DMS153 (cell line): Measurements from ENCODE around the gene PDCD4.

Source experiments
- DNase-seq: peaks from one replicate; lab custom pipeline; 2025; lab: John Stamatoyannopoulos, UW

The PDCD4 gene

DNA sequence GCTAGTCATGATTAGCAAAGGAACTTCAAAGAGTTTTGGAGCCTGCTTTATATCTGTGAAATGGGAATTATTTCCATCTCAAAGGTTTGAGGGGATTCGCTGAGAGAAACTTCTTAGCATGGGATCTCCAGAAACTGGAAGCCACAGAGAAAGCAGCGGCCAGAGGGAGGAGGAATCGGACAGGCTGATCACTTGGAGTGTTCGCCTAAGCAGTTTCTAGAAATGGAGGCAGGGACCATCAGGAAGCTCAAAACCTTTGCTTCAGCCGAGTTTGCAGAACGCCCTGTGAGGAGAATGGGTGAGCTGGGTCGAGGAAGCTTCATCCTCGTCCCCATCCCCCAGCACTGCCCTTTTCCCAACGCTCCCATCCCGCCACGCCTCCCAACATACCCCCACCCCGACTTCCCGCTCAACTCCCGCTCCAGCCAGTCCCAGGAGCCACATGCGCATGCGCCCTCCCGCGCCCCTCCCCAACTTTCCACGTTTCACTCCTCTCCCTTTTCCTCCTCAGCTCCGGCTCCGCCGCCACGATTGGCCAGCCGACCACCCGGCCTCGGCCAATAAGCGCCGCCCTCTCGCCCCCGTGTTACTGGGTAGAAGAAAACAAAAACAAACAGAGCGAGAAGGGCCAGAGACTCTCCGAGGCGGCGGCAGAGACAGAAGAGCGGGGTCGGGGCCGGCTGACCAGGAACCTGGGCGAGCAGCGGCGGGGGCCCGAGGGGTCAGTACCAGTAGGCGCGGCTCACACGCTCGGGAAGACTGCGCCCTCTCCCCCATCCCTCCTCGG, at the start of gene PDCD4:
TSS of gene PDCD4 (plus strand) at position 631 of the 787 bp plus-strand sequence. CDS start 4,100 bp downstream, outside the sequence.
- peak; percentile 98 for DNase-seq

DNA sequence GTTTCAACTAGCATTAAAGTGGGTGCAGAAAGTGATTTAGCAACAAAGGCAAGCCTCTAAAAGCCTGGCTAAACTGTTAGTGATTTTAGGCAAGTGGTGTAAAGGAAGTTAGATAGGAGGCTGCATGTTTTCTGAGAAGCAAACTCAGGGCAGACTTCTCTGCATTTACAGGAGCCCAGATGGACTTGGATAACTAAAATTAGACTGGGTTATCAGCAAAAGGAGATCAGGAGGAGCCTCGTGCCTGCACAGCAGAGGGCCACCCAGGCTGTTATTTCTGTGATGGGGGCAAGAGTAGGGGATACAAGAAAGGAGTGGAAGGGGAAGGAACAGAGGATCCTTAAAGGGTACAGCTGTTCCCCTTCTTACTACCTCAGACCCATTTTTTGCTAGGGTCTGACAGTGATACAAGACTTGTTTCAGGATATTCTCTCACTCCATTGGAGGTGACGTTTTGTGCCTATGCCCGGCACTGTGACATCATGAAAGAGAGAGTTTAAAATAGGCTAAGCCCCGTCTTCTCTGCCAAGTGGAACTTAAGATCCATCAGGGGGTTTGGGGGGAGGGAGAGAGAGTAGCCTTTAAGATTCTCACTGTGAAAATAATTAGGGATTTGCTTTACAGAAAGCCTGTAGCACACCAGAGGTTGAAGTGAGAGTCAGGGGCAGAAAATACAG, 49.6 kb upstream of the PDCD4 start:
- DNase-seq, result no peak

DNA sequence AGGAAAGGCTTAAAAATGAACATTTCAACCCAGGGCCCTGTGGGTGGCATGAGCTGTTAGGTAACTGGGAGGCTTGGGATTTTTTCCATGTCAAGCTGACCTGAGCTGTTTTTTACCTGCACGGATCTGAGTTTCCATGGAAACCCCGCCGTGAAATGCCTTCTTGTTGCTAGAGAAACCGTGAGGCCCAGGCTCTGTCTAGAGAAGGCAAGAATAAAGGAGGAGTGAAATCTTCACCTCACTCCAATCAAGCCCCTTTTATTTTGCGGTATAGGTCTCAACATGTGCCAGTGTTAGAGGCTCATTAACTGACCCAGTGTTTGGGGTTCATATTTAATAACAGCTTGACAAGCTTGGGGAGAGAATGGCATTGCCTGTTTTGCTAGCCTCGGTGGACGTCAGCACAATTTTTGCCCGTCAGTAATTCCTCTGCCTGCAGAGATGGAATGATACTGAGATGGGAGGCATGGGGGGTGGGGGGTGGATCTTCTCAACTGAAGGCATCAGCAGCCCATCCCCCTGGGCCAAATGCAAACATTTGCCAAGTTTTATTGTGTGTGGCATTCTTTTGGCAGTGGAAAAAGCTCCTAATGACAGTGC, 48.9 kb upstream of the PDCD4 start:
- DNase-seq, result no peak

DNA sequence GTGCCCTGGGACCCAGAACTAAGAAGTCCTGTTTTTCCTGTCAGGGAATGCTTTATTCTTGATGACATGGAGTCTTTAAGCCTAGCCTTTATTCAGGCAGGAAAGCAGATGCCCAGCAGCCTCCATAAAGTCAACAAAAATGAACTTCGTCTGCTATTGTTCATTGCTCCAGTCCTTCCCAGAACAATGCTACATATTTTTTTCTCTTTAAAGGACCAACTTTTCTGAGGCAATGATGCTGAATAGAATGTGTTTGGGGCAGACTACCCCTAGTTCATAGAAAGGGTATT, 47.6 kb upstream of the PDCD4 start:
- DNase-seq, result no peak

DNA sequence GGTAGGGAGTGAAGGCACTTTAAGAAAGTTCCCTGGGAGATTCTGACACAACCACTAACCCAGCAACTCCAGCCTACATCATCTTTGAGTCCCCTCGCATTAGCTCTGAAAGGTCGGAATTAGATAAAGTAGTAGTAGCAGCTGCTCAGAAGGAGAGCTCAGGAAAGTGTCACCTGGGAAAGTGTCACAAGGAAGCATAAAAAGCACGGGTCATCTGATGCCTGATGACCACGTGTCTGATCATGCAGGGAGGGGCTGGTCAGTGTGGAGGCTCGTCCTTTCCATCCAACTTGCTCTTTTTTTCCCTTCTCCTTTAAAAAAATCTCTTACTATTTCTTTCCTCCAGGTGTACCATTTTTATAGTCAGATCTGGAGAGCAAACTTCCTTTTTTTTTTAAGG, 47.1 kb upstream of the PDCD4 start:
- no peak for DNase-seq

DNA sequence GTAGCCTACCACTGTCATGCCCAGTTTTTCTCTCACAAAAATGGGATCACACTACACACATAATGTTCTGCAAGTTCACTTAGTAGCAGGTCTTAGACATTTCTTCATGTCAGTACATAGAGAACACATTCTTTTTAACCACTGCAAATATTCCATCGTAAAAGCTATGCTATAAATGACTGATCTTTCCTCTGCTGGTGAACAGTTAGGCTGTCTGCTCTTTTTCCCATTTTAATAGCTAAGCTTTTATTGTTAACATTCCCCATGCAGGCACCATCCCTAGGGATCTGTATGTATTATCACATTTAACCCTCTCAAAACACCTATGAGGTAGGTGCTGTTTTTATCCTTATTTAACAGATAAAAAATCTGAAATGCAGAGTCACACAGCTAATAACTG, 46.2 kb upstream of the PDCD4 start:
- DNase-seq, result no peak

DNA sequence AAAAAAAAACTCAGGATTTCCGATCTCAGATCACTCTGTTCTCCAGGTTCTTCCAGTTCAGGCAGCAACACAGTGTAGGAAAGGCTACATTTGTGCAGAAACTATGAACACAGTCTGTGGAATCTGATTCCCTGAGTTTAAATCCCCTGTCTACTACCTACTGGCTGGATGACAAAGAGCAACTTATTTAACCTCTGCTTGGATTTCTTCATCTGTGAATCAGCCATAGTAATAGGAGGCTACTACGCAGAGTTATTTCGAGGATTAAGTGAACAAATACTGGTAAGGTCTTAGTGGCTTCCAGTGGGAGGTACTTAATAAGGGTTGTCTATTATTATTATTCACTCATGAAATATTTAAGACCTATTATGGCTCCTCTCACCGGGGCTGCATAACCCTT, 44.3 kb upstream of the PDCD4 start:
- DNase-seq, result no peak

DNA sequence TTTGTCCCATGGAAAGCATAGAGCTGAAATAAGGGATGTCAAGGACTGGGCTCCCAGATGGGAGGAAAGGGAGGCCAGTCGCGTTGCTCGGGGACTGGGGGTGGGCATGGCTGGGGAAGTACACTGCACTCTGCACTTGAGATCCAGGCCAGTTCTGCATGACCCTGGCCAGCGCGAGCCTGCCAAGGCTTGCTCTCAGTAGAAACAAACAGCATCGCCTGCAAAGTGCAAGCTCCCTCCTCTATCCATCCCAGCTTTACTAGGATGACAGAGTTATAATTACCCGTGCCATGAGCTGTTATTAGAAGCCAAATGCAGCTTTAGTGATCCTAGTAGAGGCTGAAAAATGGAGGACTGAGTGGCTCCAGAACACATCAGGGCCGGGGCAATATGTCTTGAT, 43.9 kb upstream of the PDCD4 start:
- no peak for DNase-seq

DNA sequence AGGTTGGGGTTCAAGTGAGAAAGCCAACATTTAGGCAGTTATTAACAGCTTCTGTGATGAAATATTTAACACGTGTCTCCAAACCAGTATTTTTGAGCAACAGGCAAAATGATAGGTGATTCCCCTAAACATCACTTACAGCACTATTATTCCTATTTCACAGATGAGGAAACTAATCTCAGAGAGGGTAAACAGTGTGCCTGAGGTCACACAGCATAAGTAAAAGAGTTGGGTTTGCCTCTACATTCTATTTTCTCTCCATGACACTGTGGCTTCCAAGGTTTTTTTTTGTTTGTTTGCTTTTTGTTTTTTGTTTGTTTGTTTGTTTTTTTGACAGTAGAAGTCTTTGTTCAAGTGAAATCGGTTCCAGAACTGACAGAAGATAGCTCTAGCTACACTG, 43.2 kb upstream of the PDCD4 start:
- DNase-seq, result no peak

DNA sequence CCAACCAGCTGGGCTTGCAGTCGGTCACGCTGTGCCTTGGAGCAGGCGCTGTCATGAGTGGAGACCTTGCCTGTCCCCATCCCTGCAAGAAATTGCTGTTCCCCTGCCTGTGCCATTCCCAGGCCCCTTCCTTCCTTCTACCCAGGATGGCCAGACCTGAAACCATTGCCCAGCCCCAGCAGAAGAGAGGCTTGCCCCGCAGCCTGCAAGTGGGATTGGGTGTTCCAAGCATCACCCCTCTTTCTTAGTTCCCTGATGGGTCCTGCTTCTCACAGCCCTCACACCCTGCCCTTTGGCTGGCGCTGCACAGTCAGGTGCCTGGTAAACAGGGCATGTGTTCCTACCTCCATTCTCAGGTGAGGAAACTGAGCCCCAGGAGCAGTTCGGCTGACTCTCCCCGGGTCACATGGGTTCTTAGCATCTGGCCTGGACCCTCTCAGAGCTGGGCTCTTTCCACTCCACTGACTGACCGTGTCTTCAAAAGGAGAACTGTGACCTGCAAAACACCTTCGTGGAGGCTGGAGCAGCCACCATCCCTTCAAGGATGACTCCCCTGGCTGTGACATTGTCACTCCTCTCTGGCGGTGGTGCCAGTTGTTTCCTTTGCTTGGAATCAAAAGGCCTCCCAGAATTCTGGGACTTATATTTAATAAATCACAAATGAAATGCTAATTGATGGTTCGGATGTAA, 41.9 kb upstream of the PDCD4 start:
- no peak for DNase-seq

DNA sequence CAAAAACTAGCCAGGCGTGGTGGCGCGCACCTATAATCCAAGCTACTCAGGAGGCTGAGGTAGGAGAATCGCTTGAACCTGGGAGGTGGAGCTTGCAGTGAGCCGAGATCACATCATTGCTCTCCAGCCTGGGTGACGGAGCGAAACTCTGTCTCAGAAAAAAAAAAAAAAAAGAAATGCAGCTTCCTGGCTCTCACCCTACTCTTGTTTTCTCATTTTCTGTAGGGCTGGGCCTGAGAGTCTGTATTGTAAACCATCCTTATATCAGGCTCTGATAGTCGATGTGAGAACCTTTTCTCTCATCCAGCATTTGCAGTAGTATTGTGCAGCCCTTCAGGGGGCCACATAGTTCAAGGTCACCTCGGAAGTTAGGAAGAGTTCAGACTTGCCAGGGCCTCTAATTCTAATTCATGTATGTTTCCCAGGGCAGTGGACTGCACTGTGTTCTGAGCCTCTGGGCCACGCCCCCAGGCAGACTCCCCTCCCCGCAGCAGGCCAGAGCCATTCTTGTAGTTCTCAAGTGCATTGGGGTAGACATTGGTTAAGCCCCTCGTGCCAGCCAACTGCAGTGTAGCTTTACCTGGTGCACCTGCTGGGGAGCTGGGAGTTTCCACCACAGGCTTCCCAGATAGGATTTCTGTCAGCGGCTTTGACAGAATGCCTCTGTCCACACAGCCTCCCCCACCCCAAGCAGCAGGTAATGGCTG, 38.3 kb upstream of the PDCD4 start:
- no peak for DNase-seq

DNA sequence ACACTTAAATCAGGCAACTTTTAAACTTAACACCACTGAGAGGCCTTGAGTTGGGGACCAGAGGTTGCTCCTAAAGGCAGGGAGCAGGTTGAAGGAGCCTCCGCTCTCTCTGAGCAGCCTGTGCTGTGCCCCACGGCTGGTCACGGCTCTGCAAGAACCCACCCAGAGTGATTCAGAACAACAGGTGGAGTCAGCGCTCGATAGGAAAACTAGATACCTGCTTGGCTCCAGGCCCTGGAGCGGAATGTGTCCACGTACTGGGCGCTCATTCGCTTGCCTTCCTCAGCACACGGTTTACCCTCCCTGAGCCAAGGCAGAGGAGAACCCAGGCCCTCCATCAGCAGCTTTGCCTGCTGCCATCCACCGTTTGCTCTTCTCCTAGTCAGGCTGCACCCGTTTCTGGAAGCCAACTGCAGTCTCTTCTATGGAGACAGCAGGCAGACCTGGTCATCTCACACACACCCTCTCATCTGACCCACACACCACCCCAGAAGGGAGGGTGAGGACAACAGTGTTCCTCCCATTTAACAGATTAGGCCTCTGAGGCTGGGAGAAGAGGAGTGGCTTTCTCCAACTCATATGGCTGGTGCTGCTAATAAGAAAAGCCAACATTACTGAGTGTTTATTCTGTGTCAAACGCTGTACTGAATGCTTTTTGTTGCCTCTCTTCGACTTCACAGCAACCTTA, 37.6 kb upstream of the PDCD4 start:
- peak; percentile 71 for DNase-seq

DNA sequence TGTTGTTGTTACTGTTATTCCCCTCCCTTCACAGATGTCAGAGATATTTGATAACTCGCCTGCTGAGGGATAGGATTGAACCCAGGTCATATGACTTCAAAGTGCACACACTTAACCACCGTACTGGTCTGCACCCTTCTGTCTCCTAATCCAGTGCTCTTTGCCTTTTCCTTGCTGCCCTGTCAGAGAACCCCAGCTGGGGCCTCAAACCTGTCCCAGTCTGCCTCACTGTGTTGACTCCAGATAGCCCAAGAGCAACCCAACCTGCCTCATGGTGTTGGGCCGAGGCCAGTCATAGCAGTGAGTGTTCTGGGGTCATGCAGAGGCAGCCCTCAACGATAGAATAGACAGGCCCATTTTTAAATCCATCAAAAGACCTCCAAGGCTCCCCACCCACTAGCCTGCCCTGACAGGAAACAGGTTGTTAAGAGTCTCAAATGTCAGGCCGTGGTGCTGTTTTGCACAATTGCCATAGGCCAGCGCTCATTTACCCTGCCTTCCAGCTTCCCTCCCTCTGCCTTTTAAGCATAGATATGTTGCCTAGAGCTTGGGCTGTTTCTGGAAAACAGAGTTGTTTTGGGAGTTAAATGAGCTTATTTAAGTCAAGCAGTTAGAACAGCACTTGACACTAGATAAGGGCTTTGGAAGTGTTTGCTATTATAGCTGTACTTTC, 37.0 kb upstream of the PDCD4 start:
- DNase-seq, result peak; percentile 91

DNA sequence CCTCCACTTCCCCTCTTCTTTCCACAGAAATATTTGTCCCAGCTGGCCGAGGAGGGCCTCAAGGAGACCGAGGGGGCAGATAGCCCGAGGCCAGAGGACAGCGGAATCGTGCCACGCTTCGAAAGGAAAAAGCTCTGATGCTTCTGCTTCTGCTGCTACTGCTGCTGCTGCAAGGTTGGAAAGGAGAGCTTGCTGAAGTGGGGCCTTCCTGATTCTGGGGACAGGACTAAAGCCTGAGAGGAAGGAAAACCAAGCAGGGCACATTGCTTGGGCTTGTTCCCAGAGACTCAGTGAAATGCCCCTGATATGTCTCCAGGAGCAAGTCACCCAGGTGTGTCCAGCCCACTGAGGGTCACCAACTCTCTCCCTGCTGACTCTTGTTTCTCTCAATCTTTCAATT, 35.9 kb upstream of the PDCD4 start:
- no peak for DNase-seq

DNA sequence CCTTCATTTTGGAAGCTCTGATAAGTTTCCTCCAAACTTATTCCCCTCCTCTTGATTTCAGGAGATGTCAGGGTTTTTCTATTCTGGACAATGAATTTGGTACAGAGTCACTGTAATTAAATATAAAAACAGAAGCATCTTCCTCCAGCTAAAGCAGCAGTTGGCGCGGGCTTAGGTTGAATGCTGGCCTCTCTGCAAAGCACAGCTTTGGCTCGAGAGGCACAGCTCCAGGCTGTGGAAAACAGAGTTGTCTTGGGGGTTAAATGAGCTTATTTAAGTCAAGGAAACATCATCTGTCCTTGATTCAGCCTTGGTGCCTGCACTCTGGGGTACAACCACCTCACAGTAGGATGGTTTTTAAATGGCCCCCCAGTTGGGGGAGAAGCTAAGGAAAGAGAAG, 35.0 kb upstream of the PDCD4 start:
- no peak for DNase-seq

DNA sequence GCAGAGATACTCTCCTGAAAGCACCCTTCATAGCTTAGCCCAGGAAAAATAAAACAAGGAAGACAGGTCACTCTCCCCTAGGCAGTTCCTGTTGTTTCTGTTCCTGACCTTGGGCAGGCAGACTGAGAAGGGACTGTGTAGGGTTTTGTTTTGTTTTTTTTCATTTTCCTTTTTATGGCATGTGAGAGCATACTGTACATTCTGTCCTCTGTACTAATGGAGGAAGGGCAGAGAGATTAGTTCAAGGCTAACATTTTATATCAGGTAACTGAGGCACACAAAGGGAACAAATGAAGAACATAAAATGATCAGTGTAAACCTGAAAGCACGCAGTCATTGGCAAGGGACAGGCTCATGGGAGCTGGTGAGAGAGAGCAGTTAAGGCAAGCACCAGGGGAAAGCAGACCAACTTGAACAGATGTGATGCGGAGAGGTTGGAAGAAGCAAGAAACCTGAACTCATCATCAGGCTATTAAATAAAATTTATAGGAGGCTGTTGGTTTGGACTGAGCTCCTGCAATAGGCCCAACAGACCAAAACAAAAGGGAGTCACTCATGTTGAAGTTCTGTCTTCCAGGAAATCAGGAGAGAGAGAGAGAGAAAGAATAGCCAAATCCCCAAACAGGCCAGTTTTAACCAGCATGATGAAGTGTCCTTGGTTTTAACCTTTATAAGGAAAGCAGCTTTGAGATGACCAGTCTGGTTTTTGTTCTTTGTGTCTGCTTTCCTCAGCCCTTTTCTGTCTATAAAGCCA, 34.1 kb upstream of the PDCD4 start:
- DNase-seq, result no peak

DNA sequence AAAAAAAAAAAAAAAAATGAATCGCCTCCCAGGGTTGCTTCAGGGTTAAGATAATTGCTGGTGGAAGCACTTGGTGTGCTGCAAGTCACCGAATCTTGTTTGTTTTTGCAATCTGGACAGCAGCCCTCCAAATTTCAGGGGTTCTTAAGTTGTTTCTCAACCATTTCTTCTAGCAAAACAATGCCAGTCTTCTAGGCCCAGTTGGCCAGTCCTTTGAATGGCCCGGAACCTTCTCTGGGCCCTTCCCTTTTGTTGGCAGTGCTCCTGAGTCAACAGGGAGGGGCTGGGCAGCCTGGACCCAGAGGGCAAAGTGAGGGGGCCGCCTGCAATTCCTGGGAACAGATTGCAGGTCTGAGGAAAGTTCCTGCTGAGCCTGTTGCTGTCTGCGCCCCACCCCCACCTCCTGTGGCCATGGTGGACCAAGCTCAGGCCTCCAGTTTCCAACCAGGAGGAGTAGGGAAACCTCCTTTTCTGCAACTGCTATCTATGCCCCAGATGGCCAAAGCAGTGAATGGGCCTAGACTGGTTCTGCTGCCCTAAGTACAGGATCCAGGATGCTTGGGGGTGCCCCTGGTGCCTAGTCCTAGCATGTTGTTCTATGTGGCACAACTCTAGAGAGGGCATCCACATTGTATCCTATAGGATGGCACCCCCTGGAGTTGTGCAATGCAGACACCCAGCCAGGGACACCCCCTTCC, 31.4 kb upstream of the PDCD4 start:
- DNase-seq, result no peak

DNA sequence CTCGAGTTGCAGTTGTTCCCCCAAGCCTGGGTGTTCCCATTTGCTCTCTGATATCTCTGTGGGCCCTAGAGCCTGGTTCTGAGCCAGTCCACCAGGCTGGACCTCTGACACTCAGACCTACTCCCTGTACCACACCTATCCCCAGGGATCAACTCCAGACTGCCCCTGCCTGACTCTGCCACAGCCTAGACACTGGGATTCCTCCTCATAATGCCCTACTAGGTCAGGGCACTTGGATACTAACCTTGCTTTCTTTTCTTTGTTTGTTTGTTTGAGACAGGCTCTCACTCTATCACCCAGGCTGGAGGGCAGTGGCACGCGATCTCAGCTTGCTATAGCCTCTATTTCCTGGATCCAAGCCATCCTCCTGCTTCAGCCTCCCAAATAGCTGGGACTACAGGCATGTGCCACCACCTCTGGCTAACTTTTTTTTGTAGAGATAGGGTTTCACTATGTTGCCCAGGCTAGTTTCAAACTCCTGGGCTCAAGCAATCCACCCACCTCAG, 30.8 kb upstream of the PDCD4 start:
- no peak for DNase-seq

DNA sequence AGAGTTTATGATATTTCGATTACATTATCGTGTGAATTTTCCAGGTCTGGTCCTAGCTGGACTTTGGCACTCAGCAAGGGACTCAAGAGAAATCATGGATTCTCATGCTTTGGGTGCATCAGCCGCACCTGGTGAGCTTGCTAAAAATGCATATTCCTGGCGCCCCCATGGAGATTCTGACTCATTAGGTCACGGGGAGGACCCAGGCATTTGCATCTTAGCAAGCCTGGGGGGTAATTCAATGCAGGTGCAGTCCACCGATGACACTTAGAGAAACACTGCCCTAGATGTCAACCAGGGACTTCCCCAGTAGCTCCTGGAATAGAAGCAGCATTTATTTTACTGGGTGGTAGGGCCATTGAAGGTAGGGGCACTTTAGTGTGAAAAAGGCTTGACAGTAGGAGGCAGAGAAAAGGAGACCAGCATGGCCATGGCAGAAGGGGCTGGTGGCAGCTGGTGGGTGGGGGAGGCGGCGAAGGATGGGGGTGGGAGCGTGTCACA, 29.9 kb upstream of the PDCD4 start:
- DNase-seq, result no peak
